Fibroblast of lung (primary cell): ENCODE measurements around the gene PPP2R5A. TPM values are rescaled to one million over a fixed set of nuclear protein-coding genes. Genes with fewer than 3 reads are reported as not detected.

Source experiments
- DNase-seq, 2 donors: peaks; one replicate each; pipeline versions ENCODE4 v3.0.0 to v3.0.0-alpha.2; 2010; ENCODE audit warnings: low read depth in 2 of 2
- H2AFZ ChIP-seq: 2 replicates; pipeline ENCODE4 v1.5.1; 2012; ENCODE audit warnings: low read length, control low read depth, inconsistent platforms
- H3K27ac ChIP-seq: 2 replicates; pipeline ENCODE4 v1.5.1; 2011; ENCODE audit warnings: low read length, control low read depth; ENCODE audit not compliant: insufficient read depth
- H3K27me3 ChIP-seq: 2 replicates; pipeline ENCODE4 v1.5.1; 2011; ENCODE audit warnings: mild to moderate bottlenecking, low read length; ENCODE audit not compliant: control insufficient read depth, insufficient read depth
- H3K36me3 ChIP-seq: 2 replicates; pipeline ENCODE4 v1.5.1; 2011; ENCODE audit warnings: low read length; ENCODE audit not compliant: control insufficient read depth, insufficient read depth
- H3K4me1 ChIP-seq: 2 replicates; pipeline ENCODE4 v1.5.1; 2011; ENCODE audit warnings: low read length; ENCODE audit not compliant: control insufficient read depth, insufficient read depth; ENCODE audit errors: extremely low read depth
- H3K4me2 ChIP-seq: 2 replicates; pipeline ENCODE4 v1.5.1; 2011; ENCODE audit warnings: low read length, control low read depth; ENCODE audit not compliant: insufficient read depth; ENCODE audit errors: extremely low read depth
- H3K4me3 ChIP-seq, 4 experiments: fragments of 200-600 bp in 1 of 4; sonication (generic) in 1 of 4; replicated peaks in 1 of 4; 2 replicates each; pipeline ENCODE4 v1.5.1; 2011 to 2016; ENCODE audit warnings: low read length in 4 of 4, low read depth in 3 of 4, mild to moderate bottlenecking in 3 of 4, control low read depth in 2 of 4, inconsistent platforms in 1 of 4, mixed read lengths in 1 of 4; ENCODE audit not compliant: insufficient read depth in 1 of 4; ENCODE audit errors: control extremely low read depth in 1 of 4
- H3K79me2 ChIP-seq: 2 replicates; pipeline ENCODE4 v1.5.1; 2012; ENCODE audit warnings: mild to moderate bottlenecking, low read length, inconsistent platforms; ENCODE audit not compliant: control insufficient read depth, insufficient read depth
- H3K9ac ChIP-seq: 2 replicates; pipeline ENCODE4 v1.5.1; 2011; ENCODE audit warnings: mild to moderate bottlenecking, low read length, control low read depth; ENCODE audit not compliant: insufficient read depth
- H3K9me3 ChIP-seq: 2 replicates; pipeline ENCODE4 v1.5.1; 2012; ENCODE audit warnings: low read depth, low read length; ENCODE audit not compliant: control insufficient read depth, insufficient read depth
- H4K20me1 ChIP-seq: 2 replicates; pipeline ENCODE4 v1.5.1; 2011; ENCODE audit warnings: low read length; ENCODE audit not compliant: control insufficient read depth, insufficient read depth; ENCODE audit errors: extremely low read depth
- EZH2 ChIP-seq: IDR thresholded peaks from 2 replicates; pipeline ENCODE4 v1.5.1; 2012; ENCODE audit warnings: low read length, control low read depth, mild to moderate bottlenecking; ENCODE audit errors: missing control alignments
- polyA plus RNA-seq, 2 donors: library from polyadenylated mRNA; depleted of rRNA in 1 of 2; stranded (reverse) in 1 of 2; unstranded in 1 of 2; fragments of >200 nt; gene quantifications; 2 replicates each; pipeline ENCODE4 v1.2.1, GENCODE V29; 2011 to 2012; ENCODE audit warnings: missing spikeins in 1 of 2
- total RNA-seq: library from RNA; depleted of rRNA; stranded (reverse); fragments of >200 nt; gene quantifications from 2 replicates; pipeline ENCODE4 v1.2.1, GENCODE V29; 2014
- TF ChIP-seq, protein P1 (sequence below), 2 donors: IDR thresholded peaks in 1 of 2; conservative IDR thresholded peaks in 1 of 2; 1 replicate in 1 of 2; 2 replicates in 1 of 2; pipeline ENCODE4 v1.5.1; 2011 to 2012; ENCODE audit warnings: low read length in 2 of 2, control low read depth in 1 of 2, inconsistent platforms in 1 of 2, low read depth in 1 of 2, mild to moderate bottlenecking in 1 of 2

The PPP2R5A gene
- total and polyA plus RNA-seq, 2 donors (not counting 1 experiment from before 2014, with no cell fraction given), result 21.2 to 35.2 TPM

DNA sequence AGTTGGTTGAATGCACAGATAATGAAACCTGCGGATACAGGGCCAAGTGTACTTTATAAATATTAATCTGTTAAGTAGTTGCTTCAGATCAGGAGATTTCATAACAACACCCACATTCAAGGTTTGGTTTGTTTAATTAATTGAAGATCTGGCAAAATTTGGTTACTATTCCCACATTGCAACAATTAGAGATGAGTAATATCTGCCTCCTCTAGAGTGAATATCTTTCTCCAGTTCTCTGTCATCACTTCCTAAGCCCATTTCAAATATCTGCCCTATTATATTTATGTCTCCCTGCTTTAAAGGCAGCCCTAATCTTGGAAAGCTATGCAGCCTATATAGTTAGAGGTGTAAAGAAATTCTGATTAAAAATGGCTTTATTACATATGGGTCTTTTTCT lies 61.4 kb downstream of the PPP2R5A start:
- no peaks in the 10 kb centered on the region for H3K9me3 ChIP-seq
- no peak overlapping the region for H3K9ac ChIP-seq
- H3K4me1 ChIP-seq, result no peaks in the 10 kb centered on the region
- no peak overlapping the region for H3K4me3 ChIP-seq
- DNase-seq, result no peak
- no peaks in the 10 kb centered on the region for H3K27me3 ChIP-seq
- no peak overlapping the region for H2AFZ ChIP-seq
- no peaks in the 10 kb centered on the region for H3K36me3 ChIP-seq
- H3K79me2 ChIP-seq, result no peaks in the 10 kb centered on the region
- H3K27ac ChIP-seq, result no peak overlapping the region
- no peaks in the 10 kb centered on the region for H4K20me1 ChIP-seq
- no peak overlapping the region for H3K4me2 ChIP-seq
- TF ChIP-seq EZH2, result no peak
- TF ChIP-seq, protein P1, sequence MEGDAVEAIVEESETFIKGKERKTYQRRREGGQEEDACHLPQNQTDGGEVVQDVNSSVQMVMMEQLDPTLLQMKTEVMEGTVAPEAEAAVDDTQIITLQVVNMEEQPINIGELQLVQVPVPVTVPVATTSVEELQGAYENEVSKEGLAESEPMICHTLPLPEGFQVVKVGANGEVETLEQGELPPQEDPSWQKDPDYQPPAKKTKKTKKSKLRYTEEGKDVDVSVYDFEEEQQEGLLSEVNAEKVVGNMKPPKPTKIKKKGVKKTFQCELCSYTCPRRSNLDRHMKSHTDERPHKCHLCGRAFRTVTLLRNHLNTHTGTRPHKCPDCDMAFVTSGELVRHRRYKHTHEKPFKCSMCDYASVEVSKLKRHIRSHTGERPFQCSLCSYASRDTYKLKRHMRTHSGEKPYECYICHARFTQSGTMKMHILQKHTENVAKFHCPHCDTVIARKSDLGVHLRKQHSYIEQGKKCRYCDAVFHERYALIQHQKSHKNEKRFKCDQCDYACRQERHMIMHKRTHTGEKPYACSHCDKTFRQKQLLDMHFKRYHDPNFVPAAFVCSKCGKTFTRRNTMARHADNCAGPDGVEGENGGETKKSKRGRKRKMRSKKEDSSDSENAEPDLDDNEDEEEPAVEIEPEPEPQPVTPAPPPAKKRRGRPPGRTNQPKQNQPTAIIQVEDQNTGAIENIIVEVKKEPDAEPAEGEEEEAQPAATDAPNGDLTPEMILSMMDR (conservative IDR thresholded peaks at IDR 0.05 in 1 of 2, IDR thresholded peaks at IDR 0.05 in 1 of 2; ENCODE audit: low read depth in 1 of 2, low read length in 2 of 2), result no peak

DNA sequence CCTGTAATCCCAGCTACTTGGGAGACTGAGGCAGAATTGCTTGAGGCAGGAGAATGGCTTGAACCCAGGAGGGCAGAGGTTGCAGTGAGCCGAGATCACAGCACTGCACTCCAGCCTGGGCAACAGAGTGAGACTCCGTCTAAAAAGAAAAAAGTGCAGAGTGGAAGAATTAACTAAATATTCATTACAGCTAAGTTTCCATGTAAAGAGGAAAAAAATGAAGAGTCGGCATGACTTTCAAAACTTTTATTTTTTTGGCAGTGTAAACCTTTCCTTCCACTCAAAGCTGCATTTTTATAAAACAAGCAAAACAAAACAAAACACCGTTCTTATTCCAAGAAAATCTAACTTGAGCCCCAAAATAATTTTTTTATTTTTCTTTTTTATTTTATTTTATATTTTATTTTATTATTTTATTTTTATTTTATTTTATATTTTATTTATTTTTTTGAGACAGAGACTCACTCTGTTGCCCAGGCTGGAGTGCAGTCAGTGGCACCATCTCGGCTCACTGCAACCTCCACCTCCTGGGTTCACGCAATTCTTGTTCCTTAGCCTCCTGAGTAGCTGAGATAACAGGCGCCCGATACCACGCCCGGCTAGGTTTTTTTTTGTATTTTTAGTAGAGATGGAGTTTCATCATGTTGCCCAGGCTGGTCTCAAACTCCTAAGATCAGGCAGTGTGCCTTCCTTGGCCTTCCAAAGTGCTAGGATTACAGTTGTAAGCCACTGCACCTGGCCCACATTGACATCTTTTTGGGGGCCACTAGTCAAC lies 66.6 kb downstream of the PPP2R5A start:
- H3K4me2 ChIP-seq, result no peak overlapping the region
- TF ChIP-seq EZH2, result no peak
- TF ChIP-seq, protein P1 (conservative IDR thresholded peaks at IDR 0.05 in 1 of 2, IDR thresholded peaks at IDR 0.05 in 1 of 2; ENCODE audit: low read depth in 1 of 2, low read length in 2 of 2), result no peak
- no peaks in the 10 kb centered on the region for H3K27me3 ChIP-seq
- H2AFZ ChIP-seq, result no peak overlapping the region
- no peak overlapping the region for H3K9ac ChIP-seq
- H3K27ac ChIP-seq, result no peak overlapping the region
- H3K36me3 ChIP-seq, result no peaks in the 10 kb centered on the region
- H4K20me1 ChIP-seq, result no peaks in the 10 kb centered on the region
- no peaks in the 10 kb centered on the region for H3K9me3 ChIP-seq
- no peaks in the 10 kb centered on the region for H3K79me2 ChIP-seq
- H3K4me1 ChIP-seq, result no peaks in the 10 kb centered on the region
- no peak for DNase-seq
- no peak overlapping the region for H3K4me3 ChIP-seq

DNA sequence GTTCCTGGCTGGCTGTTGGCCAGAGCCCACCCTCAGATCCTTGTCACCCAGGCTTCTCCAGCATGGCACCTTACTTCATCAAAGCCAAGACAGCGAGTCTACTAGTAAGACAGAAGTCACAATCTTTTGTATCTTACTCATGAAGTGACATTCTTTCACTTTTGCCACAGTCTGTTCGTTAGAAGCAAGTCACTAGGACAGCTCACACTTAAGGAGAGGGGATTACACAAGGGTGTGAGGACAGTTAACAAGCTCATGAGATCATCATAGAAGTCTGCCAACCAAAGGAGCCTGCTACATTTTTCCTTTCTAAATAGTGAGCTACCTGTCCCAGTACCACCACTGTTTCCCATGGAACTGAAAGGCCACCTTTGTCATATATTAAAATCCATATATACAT lies 68.0 kb downstream of the PPP2R5A start:
- no peaks in the 10 kb centered on the region for H3K36me3 ChIP-seq
- peak in 1 of 2 donors; percentile 4 for DNase-seq

More for the DNA sequence above, 68.0 kb downstream of the PPP2R5A start:
- no peaks in the 10 kb centered on the region for H3K79me2 ChIP-seq
- H3K9ac ChIP-seq, result no peak overlapping the region
- H3K4me2 ChIP-seq, result no peak overlapping the region
- no peaks in the 10 kb centered on the region for H3K4me1 ChIP-seq
- no peak overlapping the region for H2AFZ ChIP-seq
- no peak overlapping the region for H3K27ac ChIP-seq
- TF ChIP-seq EZH2, result no peak
- TF ChIP-seq, protein P1 (conservative IDR thresholded peaks at IDR 0.05 in 1 of 2, IDR thresholded peaks at IDR 0.05 in 1 of 2; ENCODE audit: low read depth in 1 of 2, low read length in 2 of 2), result no peak
- no peaks in the 10 kb centered on the region for H4K20me1 ChIP-seq
- no peaks in the 10 kb centered on the region for H3K27me3 ChIP-seq
- H3K4me3 ChIP-seq, result no peak overlapping the region
- no peaks in the 10 kb centered on the region for H3K9me3 ChIP-seq
